ENCODE measurements around the gene BUB3. TPM values are rescaled to one million over a fixed set of nuclear protein-coding genes. Genes with fewer than 3 reads are reported as not detected.

Gene BUB3
- total and polyA plus RNA-seq, 2 of the 8 experiments (the other 6 are each of a cell fraction or from before 2014, with no cell fraction given) = 183 to 207 TPM

- no peak for TF ChIP-seq CHD7 (IDR thresholded peaks at IDR 0.05; ENCODE audit: insufficient replicate concordance, low read length)
- peak; percentile 85 for TF ChIP-seq MAX (IDR thresholded peaks at IDR 0.05)
- no peak for TF ChIP-seq TCF12 (IDR thresholded peaks at IDR 0.05; ENCODE audit: low read depth, low read length)
- TF ChIP-seq RNF2 (IDR thresholded peaks at IDR 0.05; ENCODE audit: borderline replicate concordance, low read depth, low read length, missing control alignments, poor library complexity, severe bottlenecking) = no peak
- no peak for TF ChIP-seq ATF2 (IDR thresholded peaks at IDR 0.05; ENCODE audit: low read length)
- TF ChIP-seq CHD1 (IDR thresholded peaks at IDR 0.05; ENCODE audit: low read depth, low read length) = no peak
- no peak for TF ChIP-seq POU5F1 (IDR thresholded peaks at IDR 0.05; ENCODE audit: low read depth, low read length)
- no peak for TF ChIP-seq FOSL1 (IDR thresholded peaks at IDR 0.05; ENCODE audit: insufficient read depth, low read depth, low read length)
Measured at GRCh38 chr10:123154092-123154710, at the start of gene BUB3 (continued).

Data from H1 (cell line).